HG02852 (cell line): ENCODE data around the gene NDUFAF7.
A peak's percentile ranks its signal among the peaks of the same experiment; 100 is the strongest.
"Not testable (repeated sequence)": the region's sequence is repeated elsewhere in the genome, so short reads cannot be mapped to it uniquely, and the experiment has no call there.

Experiments
- ATAC-seq: cut with Tn5 transposase; IDR thresholded peaks from one replicate; pipeline ENCODE4 v1.9.1; 2021; ENCODE audit warnings: mild to moderate bottlenecking, moderate library complexity; ENCODE audit not compliant: unreplicated experiment

NDUFAF7 gene

GRCh38 chr2:37211939-37212338 lies 19.5 kb upstream of the NDUFAF7 start:
- ATAC-seq: no peak

DNA sequence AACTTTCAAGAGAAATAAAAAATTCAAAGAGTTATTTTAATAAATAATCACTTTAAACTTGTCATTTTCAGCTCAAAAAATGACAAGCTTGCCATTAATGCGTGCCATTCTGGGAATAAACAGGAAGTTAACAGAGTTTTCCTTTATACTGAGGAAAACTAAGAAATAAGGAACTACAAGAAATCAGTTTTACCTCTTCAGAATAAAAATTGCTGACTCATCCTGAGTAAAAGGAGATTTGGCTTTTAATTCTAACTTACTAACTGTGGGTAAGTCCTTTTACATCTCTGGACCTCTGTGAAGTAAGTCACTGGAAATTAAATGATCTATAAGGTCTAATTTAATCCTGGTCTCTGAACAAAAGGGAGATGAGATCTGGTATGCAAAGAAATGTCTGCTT lies 16.2 kb upstream of the NDUFAF7 start:
- no peak for ATAC-seq

DNA sequence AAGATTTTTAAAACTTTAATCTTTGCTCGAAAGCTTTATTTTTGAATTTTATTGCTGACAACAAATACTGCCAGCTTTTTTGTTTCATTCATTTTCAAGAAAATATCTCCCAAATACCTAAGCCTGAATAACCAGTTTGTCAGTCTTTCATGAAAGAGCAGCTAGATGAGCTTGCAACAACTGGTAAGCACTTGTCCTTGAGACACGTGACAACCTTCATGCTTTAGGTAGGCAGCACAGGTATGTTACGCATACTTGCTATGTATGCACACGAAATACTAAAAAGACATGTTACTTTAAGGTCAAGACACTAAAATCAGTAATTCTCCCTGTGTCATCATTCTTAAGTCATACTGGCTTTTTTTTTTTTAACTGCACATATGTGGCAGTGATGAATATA lies 12.4 kb upstream of the NDUFAF7 start:
- no peak for ATAC-seq

DNA sequence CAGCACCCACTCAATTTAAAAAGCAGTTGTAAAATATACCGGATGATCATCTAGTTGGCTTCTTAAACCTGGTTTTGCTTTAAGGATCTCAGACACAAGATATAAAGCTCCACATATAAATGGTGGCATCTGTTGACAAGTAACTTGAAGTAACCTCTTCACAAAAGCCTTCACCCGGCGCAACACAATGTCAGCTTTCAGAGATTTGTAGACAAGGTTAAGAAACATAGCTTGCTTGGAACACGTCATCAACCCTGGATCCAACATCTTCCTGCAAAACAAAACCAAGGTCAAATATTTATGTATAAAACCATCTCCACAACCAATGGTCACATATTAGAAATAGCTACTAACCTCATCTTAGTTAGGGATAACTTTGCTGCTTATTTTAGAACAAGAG lies 8.3 kb upstream of the NDUFAF7 start:
- no peak for ATAC-seq

GRCh38 chr2:37224063-37224462 lies 7.4 kb upstream of the NDUFAF7 start:
- no peak for ATAC-seq

- ATAC-seq: not testable (repeated sequence)
Observed at GRCh38 chr2:37225129-37225528, 6.3 kb upstream of the NDUFAF7 start.

GRCh38 chr2:37226863-37227262 lies 4.6 kb upstream of the NDUFAF7 start:
- no peak for ATAC-seq

- ATAC-seq: no peak
Observed at GRCh38 chr2:37228788-37229187, 2.7 kb upstream of the NDUFAF7 start.

GRCh38 chr2:37230581-37230980 lies 877 bp upstream of the NDUFAF7 start:
- ATAC-seq: no peak

GRCh38 chr2:37232131-37232933 lies 874 bp downstream of the NDUFAF7 start:
- ATAC-seq: peak; percentile 2

GRCh38 chr2:37243435-37243834 lies 12.0 kb downstream of the NDUFAF7 start:
- ATAC-seq: no peak

DNA sequence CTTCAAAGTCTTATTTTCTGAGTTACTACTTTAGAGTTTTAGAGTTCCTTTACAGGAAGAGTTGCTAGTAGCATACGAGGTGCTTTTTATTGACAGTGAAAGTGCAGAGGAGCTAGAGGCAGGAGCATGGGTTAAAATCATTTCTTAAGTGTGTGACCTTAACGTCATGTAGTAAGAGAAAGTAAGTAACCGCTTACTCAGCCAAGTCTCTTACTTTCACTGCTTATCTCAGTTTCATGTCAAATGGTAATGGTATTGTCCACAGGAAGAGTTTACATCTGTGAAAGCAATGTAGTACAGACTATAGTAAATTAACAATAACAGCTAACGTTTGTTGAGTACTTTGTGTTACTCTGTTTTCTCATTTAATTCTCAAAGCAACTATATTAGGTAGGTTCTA lies 12.6 kb downstream of the NDUFAF7 start:
- ATAC-seq: peak; percentile 98

DNA sequence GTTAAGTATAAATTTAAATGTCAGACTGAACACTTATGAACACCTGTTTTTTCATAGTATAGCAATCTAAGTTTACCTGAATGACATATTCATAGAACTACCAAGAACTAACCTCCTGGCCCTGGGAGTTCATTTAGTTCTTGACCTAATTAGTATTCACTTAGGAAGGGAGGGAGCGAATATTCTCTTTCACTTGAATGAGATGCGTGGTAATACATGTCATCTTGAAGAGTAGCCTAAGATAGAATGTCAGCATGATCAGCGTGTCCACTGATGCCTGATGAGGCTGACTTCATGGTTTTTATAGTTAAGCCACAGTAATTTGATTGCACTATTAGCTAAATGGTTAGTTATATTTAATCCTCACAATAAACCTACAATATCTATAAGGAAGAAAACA lies 13.3 kb downstream of the NDUFAF7 start:
- no peak for ATAC-seq

DNA sequence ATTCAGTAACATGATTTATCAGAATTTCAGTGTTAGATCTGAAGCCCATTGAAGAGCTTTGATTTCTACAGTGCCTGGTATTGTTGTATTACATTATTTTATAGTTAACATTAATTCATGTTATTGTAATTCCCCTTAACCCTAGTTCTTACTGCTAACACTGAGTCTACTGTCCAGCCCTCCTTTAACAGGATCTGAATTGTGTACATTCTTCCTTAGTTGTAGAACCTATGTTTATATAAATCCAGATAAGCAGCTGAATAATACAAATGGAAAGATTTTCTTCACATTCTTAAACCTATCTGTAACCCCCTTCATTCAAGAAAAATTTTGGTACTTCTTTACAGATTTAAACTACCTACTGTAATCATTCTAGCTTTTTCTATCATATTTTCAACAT lies 14.7 kb downstream of the NDUFAF7 start:
- no peak for ATAC-seq

- ATAC-seq: no peak
Observed at GRCh38 chr2:37250869-37251740, 19.6 kb downstream of the NDUFAF7 start.

DNA sequence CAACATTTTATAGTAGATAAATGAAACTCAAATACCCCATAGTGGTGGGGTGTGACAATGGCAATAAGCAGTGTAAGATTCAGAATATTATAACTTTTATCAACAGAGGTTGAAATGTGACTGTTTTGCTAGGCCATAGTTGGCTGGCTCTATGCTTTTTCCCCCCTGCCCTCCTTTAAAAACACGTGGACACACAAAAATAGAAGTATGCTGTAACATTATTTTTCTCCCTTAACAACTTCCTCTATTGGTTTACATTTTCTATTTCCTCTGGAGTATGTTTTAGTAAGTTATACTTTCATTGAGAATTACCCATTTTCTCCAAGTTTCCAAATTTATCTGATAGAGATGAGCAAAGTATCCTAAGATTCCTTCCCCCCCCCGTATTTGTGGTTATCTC lies 31.1 kb downstream of the NDUFAF7 start:
- no peak for ATAC-seq

- no peak for ATAC-seq
Observed at GRCh38 chr2:37263839-37264238, 32.4 kb downstream of the NDUFAF7 start.

- no peak for ATAC-seq
Observed at GRCh38 chr2:37267685-37268084, 36.2 kb downstream of the NDUFAF7 start.

GRCh38 chr2:37268111-37268510 lies 36.7 kb downstream of the NDUFAF7 start:
- no peak for ATAC-seq

- no peak for ATAC-seq
Observed at GRCh38 chr2:37271376-37272067, 40.1 kb downstream of the NDUFAF7 start.

DNA sequence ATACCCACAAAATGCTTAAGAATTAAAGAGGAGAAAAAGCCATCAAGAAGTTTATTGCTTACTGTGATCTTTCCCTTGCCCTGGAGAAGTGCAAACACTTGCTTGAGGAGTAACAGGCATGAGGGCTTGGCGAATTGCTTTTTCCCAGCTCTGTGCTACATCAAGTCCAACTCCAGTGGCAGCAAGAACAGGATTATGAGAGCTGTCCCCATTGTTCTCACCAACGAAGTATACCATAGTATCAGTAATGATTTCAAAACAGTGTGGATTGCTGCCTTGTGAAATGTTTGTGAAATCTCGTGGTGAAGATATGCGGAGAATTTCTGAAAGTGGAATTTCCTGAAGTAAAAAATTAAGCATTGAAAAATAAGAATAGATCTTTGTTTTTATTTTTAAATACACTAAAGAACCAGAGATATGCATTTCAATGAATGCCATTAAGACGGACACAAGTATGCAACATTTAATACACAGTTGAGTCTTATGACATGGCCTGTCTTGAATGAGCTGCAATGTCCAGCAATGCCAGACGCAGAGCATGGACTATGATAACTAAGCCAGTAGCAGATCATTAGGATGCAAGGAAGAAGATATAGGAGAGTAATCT lies 43.0 kb downstream of the NDUFAF7 start:
- no peak for ATAC-seq
